ENCODE measurements around the gene STX4. TPM values are rescaled to one million over a fixed set of nuclear protein-coding genes. Genes with fewer than 3 reads are reported as not detected.

Gene STX4
- total RNA-seq, 1 donor: 26.8 TPM

- Histone ChIP-seq H4K20me1 (ENCODE audit: insufficient read depth, low read length) (peaks cover 5% of the 10 kb centered on the region), H3K4me2 (ENCODE audit: insufficient read depth, low read length) (peak within 1 kb of the TSS; percentile 98), H3K4me3 (ENCODE audit: insufficient read depth, low read length) (peak within 1 kb of the TSS; percentile 94), H2AFZ (ENCODE audit: low read length) (peak within 1 kb of the TSS; percentile 88), H3K27me3 (ENCODE audit: insufficient read depth, low read length) (no peaks in the 10 kb centered on the region), H3K27ac (ENCODE audit: low read depth, low read length) (peak within 1 kb of the TSS; percentile 93), H3K4me1 (ENCODE audit: insufficient read depth, low read length) (peaks cover 22% of the 10 kb centered on the region), H3K9me3 (ENCODE audit: low read depth, low read length) (no peaks in the 10 kb centered on the region), H3K79me2 (ENCODE audit: insufficient read depth, low read length) (peaks cover 88% of the 10 kb centered on the region), H3K36me3 (ENCODE audit: insufficient read depth, low read length) (peaks cover 28% of the 10 kb centered on the region)
- DNase-seq (ENCODE audit: insufficient read length, low spot score, missing footprints): peak; percentile 100
- no peak for TF ChIP-seq CTCF (IDR thresholded peaks at IDR 0.05; ENCODE audit: extremely low read depth, low read depth, low read length)
Measured at GRCh38 chr16:31073970-31074813, 40.8 kb downstream of the STX4 start, which contains the start of the genes ZNF646 and ZNF668. Gene ZNF646 (plus strand): TSS chr16:31074422. CDS start chr16:31076325, 1,903 bp downstream. Gene ZNF668 (minus strand): TSS chr16:31074240. CDS start chr16:31064459, 9,781 bp downstream.

- H2AFZ ChIP-seq (ENCODE audit: low read length): peak overlapping the region; percentile 77
- H3K4me1 ChIP-seq (ENCODE audit: insufficient read depth, low read length): peaks cover 22% of the 10 kb centered on the region
- H4K20me1 ChIP-seq (ENCODE audit: insufficient read depth, low read length): peaks cover 5% of the 10 kb centered on the region
- peak; percentile 14 for TF ChIP-seq CTCF (IDR thresholded peaks at IDR 0.05; ENCODE audit: extremely low read depth, low read depth, low read length)
- peaks cover 32% of the 10 kb centered on the region for H3K36me3 ChIP-seq (ENCODE audit: insufficient read depth, low read length)
- DNase-seq (ENCODE audit: insufficient read length, low spot score, missing footprints): no peak
- peaks cover 86% of the 10 kb centered on the region for H3K79me2 ChIP-seq (ENCODE audit: insufficient read depth, low read length)
- peak overlapping the region; percentile 94 for H3K4me3 ChIP-seq (ENCODE audit: insufficient read depth, low read length)
- no peaks in the 10 kb centered on the region for H3K9me3 ChIP-seq (ENCODE audit: low read depth, low read length)
- H3K27me3 ChIP-seq (ENCODE audit: insufficient read depth, low read length): no peaks in the 10 kb centered on the region
- H3K27ac ChIP-seq (ENCODE audit: low read depth, low read length): peak overlapping the region; percentile 93
- peak overlapping the region; percentile 98 for H3K4me2 ChIP-seq (ENCODE audit: insufficient read depth, low read length)
Measured at GRCh38 chr16:31074814-31075183, 41.4 kb downstream of the STX4 start.

- Histone ChIP-seq H3K4me3 (ENCODE audit: insufficient read depth, low read length) (no peak overlapping the region), H2AFZ (ENCODE audit: low read length) (no peak overlapping the region), H3K4me1 (ENCODE audit: insufficient read depth, low read length) (peaks cover 21% of the 10 kb centered on the region), H3K36me3 (ENCODE audit: insufficient read depth, low read length) (peaks cover 41% of the 10 kb centered on the region), H4K20me1 (ENCODE audit: insufficient read depth, low read length) (peaks cover 5% of the 10 kb centered on the region), H3K79me2 (ENCODE audit: insufficient read depth, low read length) (peaks cover 85% of the 10 kb centered on the region), H3K27ac (ENCODE audit: low read depth, low read length) (no peak overlapping the region), H3K27me3 (ENCODE audit: insufficient read depth, low read length) (no peaks in the 10 kb centered on the region), H3K4me2 (ENCODE audit: insufficient read depth, low read length) (no peak overlapping the region), H3K9me3 (ENCODE audit: low read depth, low read length) (no peaks in the 10 kb centered on the region)
- DNase-seq (ENCODE audit: insufficient read length, low spot score, missing footprints): no peak
- no peak for TF ChIP-seq CTCF (IDR thresholded peaks at IDR 0.05; ENCODE audit: extremely low read depth, low read depth, low read length)
Measured at GRCh38 chr16:31076319-31076718, 43.0 kb downstream of the STX4 start.

GRCh38 chr16:31077024-31077423 is 43.7 kb downstream of the STX4 start:
- H3K4me3 ChIP-seq (ENCODE audit: insufficient read depth, low read length): no peak overlapping the region
- H3K79me2 ChIP-seq (ENCODE audit: insufficient read depth, low read length): peaks cover 82% of the 10 kb centered on the region
- peak; percentile 52 for DNase-seq (ENCODE audit: insufficient read length, low spot score, missing footprints)
- H3K4me1 ChIP-seq (ENCODE audit: insufficient read depth, low read length): peaks cover 14% of the 10 kb centered on the region
- no peak overlapping the region for H3K27ac ChIP-seq (ENCODE audit: low read depth, low read length)
- TF ChIP-seq CTCF (IDR thresholded peaks at IDR 0.05; ENCODE audit: extremely low read depth, low read depth, low read length): no peak
- no peaks in the 10 kb centered on the region for H3K27me3 ChIP-seq (ENCODE audit: insufficient read depth, low read length)
- no peaks in the 10 kb centered on the region for H3K9me3 ChIP-seq (ENCODE audit: low read depth, low read length)
- no peak overlapping the region for H2AFZ ChIP-seq (ENCODE audit: low read length)
- H3K4me2 ChIP-seq (ENCODE audit: insufficient read depth, low read length): no peak overlapping the region
- H4K20me1 ChIP-seq (ENCODE audit: insufficient read depth, low read length): peaks cover 5% of the 10 kb centered on the region
- H3K36me3 ChIP-seq (ENCODE audit: insufficient read depth, low read length): peaks cover 41% of the 10 kb centered on the region

All from osteoblast (primary cell).